OCI-LY1 (cell line): Measurements from ENCODE around the gene ARFGEF3.

Experiments
- H2AFZ ChIP-seq: fragments of 200-600 bp; sonication (generic), shearing (Covaris generic); 2 replicates; pipeline ENCODE4 v1.6.0; 2014; ENCODE audit warnings: antibody characterized with exemption, mild to moderate bottlenecking, low read length
- H3F3A ChIP-seq: fragments of 200-600 bp; sonication (generic), shearing (Covaris generic); 2 replicates; pipeline ENCODE4 v1.6.0; 2014; ENCODE audit warnings: mild to moderate bottlenecking, antibody characterized with exemption, low read length, moderate library complexity; ENCODE audit not compliant: insufficient read depth
- H3K27ac ChIP-seq: fragments of 200-600 bp; sonication (generic); 2 replicates; pipeline ENCODE4 v1.5.1; 2014; ENCODE audit warnings: low read length, mixed run types, mild to moderate bottlenecking, low read depth; ENCODE audit not compliant: poor library complexity, severe bottlenecking
- H3K27me3 ChIP-seq: fragments of 200-600 bp; sonication (generic); 2 replicates; pipeline ENCODE4 v1.6.0; 2014; ENCODE audit warnings: antibody characterized with exemption, mild to moderate bottlenecking, low read length, moderate library complexity; ENCODE audit not compliant: insufficient read depth
- H3K36me3 ChIP-seq: fragments of 200-600 bp; sonication (generic); 2 replicates; pipeline ENCODE4 v1.6.1; 2014; ENCODE audit warnings: mild to moderate bottlenecking, antibody characterized with exemption, low read length, moderate library complexity, mixed read lengths; ENCODE audit not compliant: insufficient read depth
- H3K4me1 ChIP-seq: fragments of 200-600 bp; sonication (generic); 2 replicates; pipeline ENCODE4 v1.5.1; 2014; ENCODE audit warnings: mild to moderate bottlenecking, low read length, moderate library complexity; ENCODE audit not compliant: insufficient read depth, severe bottlenecking
- H3K4me2 ChIP-seq: fragments of 200-600 bp; sonication (generic), shearing (Covaris generic); 2 replicates; pipeline ENCODE4 v1.6.1; 2014; ENCODE audit warnings: low read length
- H3K4me3 ChIP-seq: fragments of 200-600 bp; sonication (generic); 2 replicates; pipeline ENCODE4 v1.5.1; 2014; ENCODE audit warnings: low read length, low read depth, mild to moderate bottlenecking, mixed read lengths; ENCODE audit not compliant: poor library complexity, severe bottlenecking
- H3K79me2 ChIP-seq: fragments of 200-600 bp; shearing (Covaris generic); 2 replicates; pipeline ENCODE4 v1.6.1; 2016; ENCODE audit warnings: mixed run types, low read length, mixed read lengths; ENCODE audit not compliant: insufficient read depth
- H3K9ac ChIP-seq: fragments of 200-600 bp; sonication (generic), shearing (Covaris generic); 2 replicates; pipeline ENCODE4 v1.6.1; 2014; ENCODE audit warnings: mild to moderate bottlenecking, low read length, mixed read lengths
- H3K9me2 ChIP-seq: fragments of 200-600 bp; sonication (generic), shearing (Covaris generic); 2 replicates; pipeline ENCODE4 v1.6.1; 2014; ENCODE audit warnings: low read depth, mild to moderate bottlenecking, low read length, mixed read lengths
- H3K9me3 ChIP-seq: fragments of 200-600 bp; shearing (Covaris generic); 2 replicates; pipeline ENCODE4 v1.6.1; 2014; ENCODE audit warnings: low read length, mixed read lengths
- H4K20me1 ChIP-seq: fragments of 200-600 bp; sonication (generic), shearing (Covaris generic); 2 replicates; pipeline ENCODE4 v1.6.0; 2016; ENCODE audit warnings: mild to moderate bottlenecking, low read length; ENCODE audit not compliant: insufficient read depth
- CTCF ChIP-seq: fragments of 200-600 bp; sonication (generic), shearing (Covaris generic); IDR thresholded peaks from 2 replicates; pipeline ENCODE4 v1.5.1; 2017; ENCODE audit warnings: mild to moderate bottlenecking, antibody characterized with exemption, low read length, moderate library complexity, mixed read lengths
- EZH2 ChIP-seq: fragments of 200-600 bp; sonication (generic), shearing (Covaris generic); IDR thresholded peaks from 2 replicates; pipeline ENCODE4 v1.8.0; 2017; ENCODE audit warnings: borderline replicate concordance, mixed run types, mild to moderate bottlenecking, antibody characterized with exemption, low read length, moderate library complexity, mixed read lengths

The ARFGEF3 gene

GRCh38 chr6:138119976-138120375 is 41.8 kb upstream of the ARFGEF3 start:
- H3K79me2 ChIP-seq: no peaks in the 10 kb centered on the region
- no peak overlapping the region for H3K27ac ChIP-seq
- H3K4me3 ChIP-seq: no peak overlapping the region
- H4K20me1 ChIP-seq: no peaks in the 10 kb centered on the region
- H3K9me3 ChIP-seq: no peaks in the 10 kb centered on the region
- H3K36me3 ChIP-seq: no peaks in the 10 kb centered on the region
- H2AFZ ChIP-seq: no peak overlapping the region
- no peak overlapping the region for H3K9ac ChIP-seq
- H3K27me3 ChIP-seq: no peaks in the 10 kb centered on the region
- H3K4me1 ChIP-seq: no peaks in the 10 kb centered on the region
- no peaks in the 10 kb centered on the region for H3K9me2 ChIP-seq
- no peaks in the 10 kb centered on the region for H3F3A ChIP-seq
- no peak overlapping the region for H3K4me2 ChIP-seq
- no peak for TF ChIP-seq CTCF
- TF ChIP-seq EZH2: no peak

- no peak overlapping the region for H3K27ac ChIP-seq
- H3K4me1 ChIP-seq: no peaks in the 10 kb centered on the region
- no peaks in the 10 kb centered on the region for H3K9me3 ChIP-seq
- no peaks in the 10 kb centered on the region for H4K20me1 ChIP-seq
- H3K9me2 ChIP-seq: no peaks in the 10 kb centered on the region
- no peak overlapping the region for H3K4me2 ChIP-seq
- no peaks in the 10 kb centered on the region for H3F3A ChIP-seq
- H3K36me3 ChIP-seq: no peaks in the 10 kb centered on the region
- H3K9ac ChIP-seq: no peak overlapping the region
- H3K27me3 ChIP-seq: no peaks in the 10 kb centered on the region
- H3K4me3 ChIP-seq: no peak overlapping the region
- H3K79me2 ChIP-seq: no peaks in the 10 kb centered on the region
- TF ChIP-seq CTCF: no peak
- TF ChIP-seq EZH2: no peak
- H2AFZ ChIP-seq: no peak overlapping the region
These were observed 37.6 kb upstream of the ARFGEF3 start for GRCh38 chr6:138124096-138124495.

DNA sequence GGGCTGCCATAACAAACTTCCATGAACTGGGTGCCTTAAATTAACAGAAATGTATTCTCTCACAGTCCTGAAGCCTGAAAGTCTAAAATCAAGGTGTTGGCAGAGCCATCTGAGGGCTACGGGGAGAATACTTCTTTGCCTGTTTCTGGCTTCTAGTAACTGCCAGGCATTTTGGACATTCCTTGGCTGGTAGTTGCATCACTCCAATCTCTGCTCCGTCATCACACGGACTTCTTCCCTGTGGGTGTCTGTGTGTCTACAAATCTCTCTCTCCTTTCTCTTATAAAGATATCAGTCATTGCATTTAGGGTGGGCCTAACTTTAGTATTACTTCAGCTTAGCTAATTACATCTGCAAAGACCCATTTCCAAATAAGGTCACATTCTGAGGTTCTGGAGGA is 33.6 kb upstream of the ARFGEF3 start:
- no peaks in the 10 kb centered on the region for H3F3A ChIP-seq
- H3K4me2 ChIP-seq: no peak overlapping the region
- no peak overlapping the region for H3K27ac ChIP-seq
- H3K36me3 ChIP-seq: no peaks in the 10 kb centered on the region
- H3K9me3 ChIP-seq: no peaks in the 10 kb centered on the region
- H2AFZ ChIP-seq: no peak overlapping the region
- H3K4me3 ChIP-seq: no peak overlapping the region
- no peaks in the 10 kb centered on the region for H3K9me2 ChIP-seq
- TF ChIP-seq EZH2: no peak
- no peak for TF ChIP-seq CTCF
- H3K9ac ChIP-seq: no peak overlapping the region
- H3K4me1 ChIP-seq: no peaks in the 10 kb centered on the region
- H3K79me2 ChIP-seq: no peaks in the 10 kb centered on the region
- H3K27me3 ChIP-seq: no peaks in the 10 kb centered on the region
- no peaks in the 10 kb centered on the region for H4K20me1 ChIP-seq
